Measurements from ENCODE around the gene ZFC3H1. TPM values are rescaled to one million over a fixed set of nuclear protein-coding genes. Genes with fewer than 3 reads are reported as not detected.

ZFC3H1 gene, protein sequence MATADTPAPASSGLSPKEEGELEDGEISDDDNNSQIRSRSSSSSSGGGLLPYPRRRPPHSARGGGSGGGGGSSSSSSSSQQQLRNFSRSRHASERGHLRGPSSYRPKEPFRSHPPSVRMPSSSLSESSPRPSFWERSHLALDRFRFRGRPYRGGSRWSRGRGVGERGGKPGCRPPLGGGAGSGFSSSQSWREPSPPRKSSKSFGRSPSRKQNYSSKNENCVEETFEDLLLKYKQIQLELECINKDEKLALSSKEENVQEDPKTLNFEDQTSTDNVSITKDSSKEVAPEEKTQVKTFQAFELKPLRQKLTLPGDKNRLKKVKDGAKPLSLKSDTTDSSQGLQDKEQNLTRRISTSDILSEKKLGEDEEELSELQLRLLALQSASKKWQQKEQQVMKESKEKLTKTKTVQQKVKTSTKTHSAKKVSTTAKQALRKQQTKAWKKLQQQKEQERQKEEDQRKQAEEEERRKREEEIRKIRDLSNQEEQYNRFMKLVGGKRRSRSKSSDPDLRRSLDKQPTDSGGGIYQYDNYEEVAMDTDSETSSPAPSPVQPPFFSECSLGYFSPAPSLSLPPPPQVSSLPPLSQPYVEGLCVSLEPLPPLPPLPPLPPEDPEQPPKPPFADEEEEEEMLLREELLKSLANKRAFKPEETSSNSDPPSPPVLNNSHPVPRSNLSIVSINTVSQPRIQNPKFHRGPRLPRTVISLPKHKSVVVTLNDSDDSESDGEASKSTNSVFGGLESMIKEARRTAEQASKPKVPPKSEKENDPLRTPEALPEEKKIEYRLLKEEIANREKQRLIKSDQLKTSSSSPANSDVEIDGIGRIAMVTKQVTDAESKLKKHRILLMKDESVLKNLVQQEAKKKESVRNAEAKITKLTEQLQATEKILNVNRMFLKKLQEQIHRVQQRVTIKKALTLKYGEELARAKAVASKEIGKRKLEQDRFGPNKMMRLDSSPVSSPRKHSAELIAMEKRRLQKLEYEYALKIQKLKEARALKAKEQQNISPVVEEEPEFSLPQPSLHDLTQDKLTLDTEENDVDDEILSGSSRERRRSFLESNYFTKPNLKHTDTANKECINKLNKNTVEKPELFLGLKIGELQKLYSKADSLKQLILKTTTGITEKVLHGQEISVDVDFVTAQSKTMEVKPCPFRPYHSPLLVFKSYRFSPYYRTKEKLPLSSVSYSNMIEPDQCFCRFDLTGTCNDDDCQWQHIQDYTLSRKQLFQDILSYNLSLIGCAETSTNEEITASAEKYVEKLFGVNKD (N-terminal part only)
- 20.5 and 21.4 TPM in 2 replicates for total RNA-seq

GRCh38 chr12:71663561-71664410, at the start of gene ZFC3H1, which contains the start of gene THAP2:
TSS of gene ZFC3H1 (minus strand) at chr12:71663848. CDS start at chr12:71663610, 238 bp downstream.
TSS of gene THAP2 (plus strand) at chr12:71664301. CDS start at chr12:71664510, 209 bp downstream.

DNA sequence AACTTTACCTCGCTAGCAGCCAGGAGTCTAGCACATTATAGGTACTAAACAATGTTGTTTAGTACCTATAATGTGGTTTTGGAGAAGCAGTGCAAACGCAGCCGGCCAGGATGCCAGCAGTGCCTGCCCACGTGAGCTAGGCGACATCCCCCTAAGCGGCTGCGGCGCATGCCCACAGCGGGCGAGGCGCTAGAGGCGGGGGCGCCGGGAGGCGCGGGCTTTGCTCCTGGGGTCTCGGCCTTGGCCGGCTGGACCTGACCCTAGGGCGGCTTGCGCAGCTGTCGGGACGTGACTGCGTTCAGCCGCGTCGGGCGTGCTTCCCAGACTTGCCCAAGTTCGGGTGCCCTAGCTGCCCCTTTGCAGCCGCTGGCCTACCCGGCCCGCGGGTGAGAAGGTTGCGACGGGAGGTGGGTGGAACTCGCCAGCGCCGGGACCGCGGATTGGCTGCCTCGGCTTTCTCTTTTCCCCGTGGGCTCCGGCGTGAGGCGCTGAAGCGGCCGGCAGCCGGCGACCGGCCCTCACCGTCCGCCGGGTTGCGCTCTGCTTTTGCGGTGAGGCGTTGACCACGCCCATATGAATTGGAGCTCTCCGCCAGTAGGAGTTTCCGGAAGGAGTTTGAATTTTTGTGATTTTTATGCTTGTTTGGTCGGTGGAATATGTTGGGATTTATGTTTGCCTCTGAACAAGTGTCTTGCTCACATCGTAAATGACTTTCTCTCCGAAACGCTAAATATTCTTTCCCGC, 22.4 kb upstream of the ZFC3H1 start, which contains the start of gene TMEM19:
TMEM19 (plus strand) TSS at position 169 of the 744 bp plus-strand sequence. CDS start 599 bp downstream, outside the sequence.

Other genes with a start within 250 kb of the ZFC3H1 start
- not detected in 2 replicates for gene LGR5, start 224.1 kb downstream of the ZFC3H1 start, total RNA-seq
- gene THAP2, start 453 bp upstream of the ZFC3H1 start, total RNA-seq, result 2.3 and 6.2 TPM in 2 replicates
- 26.0 and 32.1 TPM in 2 replicates for gene TMEM19, start 22.2 kb upstream of the ZFC3H1 start, total RNA-seq
- gene RAB21, start 91.0 kb upstream of the ZFC3H1 start, total RNA-seq, result 6.8 and 28.9 TPM in 2 replicates
- gene TBC1D15, start 175.9 kb upstream of the ZFC3H1 start, total RNA-seq, result 17.2 and 25.1 TPM in 2 replicates

Measured in epithelial cell of umbilical artery (primary cell).